SU-DHL-6 (cell line): ENCODE results near the gene PPP6R2.

ENCODE experiments used
- H2AFZ ChIP-seq: fragments of 200-600 bp; sonication (generic); 2 replicates; pipeline ENCODE4 v1.6.1; 2014; ENCODE audit warnings: low read depth, mild to moderate bottlenecking, moderate library complexity, mixed read lengths, antibody characterized with exemption, low read length; ENCODE audit not compliant: severe bottlenecking
- H3F3A ChIP-seq: fragments of 200-600 bp; shearing (Covaris generic); 2 replicates; pipeline ENCODE4 v1.6.0; 2016; ENCODE audit warnings: antibody characterized with exemption, mild to moderate bottlenecking; ENCODE audit not compliant: insufficient read depth
- H3K27ac ChIP-seq: fragments of 200-600 bp; sonication (generic); 2 replicates; pipeline ENCODE4 v1.5.1; 2016; ENCODE audit warnings: low read depth, mild to moderate bottlenecking, low read length, moderate library complexity, mixed read lengths
- H3K27me3 ChIP-seq: fragments of 200-600 bp; sonication (generic), shearing (Covaris generic); 2 replicates; pipeline ENCODE4 v1.6.0; 2014; ENCODE audit warnings: mild to moderate bottlenecking, low read length
- H3K36me3 ChIP-seq: fragments of 200-600 bp; sonication (generic); 2 replicates; pipeline ENCODE4 v1.6.1; 2014; ENCODE audit warnings: mild to moderate bottlenecking, low read length, mixed read lengths
- H3K4me2 ChIP-seq: fragments of 300-600, 200-600 bp; shearing (Covaris generic), sonication (generic); 2 replicates; pipeline ENCODE4 v1.6.0; 2014; ENCODE audit warnings: low read length, low read depth, mild to moderate bottlenecking; ENCODE audit not compliant: poor library complexity, severe bottlenecking
- H3K4me3 ChIP-seq: fragments of 200-600 bp; sonication (generic); 2 replicates; pipeline ENCODE4 v1.5.1; 2014; ENCODE audit warnings: antibody characterized with exemption, low read length, mild to moderate bottlenecking, mixed read lengths; ENCODE audit not compliant: insufficient read depth, poor library complexity, severe bottlenecking
- H3K79me2 ChIP-seq: fragments of 200-600 bp; sonication (generic); 2 replicates; pipeline ENCODE4 v1.6.1; 2014; ENCODE audit warnings: mild to moderate bottlenecking, low read length, moderate library complexity; ENCODE audit not compliant: insufficient read depth
- H3K9ac ChIP-seq: fragments of 200-600 bp; sonication (generic); 2 replicates; pipeline ENCODE4 v1.7.0; 2014; ENCODE audit warnings: mild to moderate bottlenecking, low read length
- H3K9me2 ChIP-seq: fragments of 200-600 bp; sonication (generic); replicated peaks from 2 replicates; pipeline ENCODE4 v1.6.1; 2014; ENCODE audit warnings: low read length; ENCODE audit not compliant: insufficient read depth
- H3K9me3 ChIP-seq: fragments of 200-600 bp; sonication (generic); 2 replicates; pipeline ENCODE4 v1.6.1; 2014; ENCODE audit warnings: low read length, mixed read lengths; ENCODE audit not compliant: insufficient read depth
- H4K20me1 ChIP-seq: fragments of 200-600 bp; sonication (generic); 2 replicates; pipeline ENCODE4 v1.6.1; 2014; ENCODE audit warnings: low read depth, mild to moderate bottlenecking, antibody characterized with exemption, low read length, moderate library complexity, mixed read lengths
- CTCF ChIP-seq: fragments of 200-600 bp; sonication (generic); IDR thresholded peaks from one replicate; pipeline ENCODE4 v1.5.1; 2017; ENCODE audit warnings: antibody characterized with exemption, mild to moderate bottlenecking, low read length, moderate library complexity; ENCODE audit not compliant: insufficient read depth, poor library complexity, severe bottlenecking
- EZH2phosphoT487 ChIP-seq: fragments of 200-600 bp; sonication (generic), shearing (Covaris generic); conservative IDR thresholded peaks from 2 replicates; pipeline ENCODE4 v1.6.1; 2018; ENCODE audit warnings: mild to moderate bottlenecking, antibody characterized with exemption, low read length, moderate library complexity, mixed read lengths

The PPP6R2 gene

GRCh38 chr22:50309601-50309991 lies 33.5 kb upstream of the PPP6R2 start:
- H3K9ac ChIP-seq = no peak overlapping the region
- H4K20me1 ChIP-seq = no peaks in the 10 kb centered on the region
- H3K4me2 ChIP-seq = no peak overlapping the region

GRCh38 chr22:50310031-50310722 lies 33.0 kb upstream of the PPP6R2 start:
- Histone ChIP-seq H3K9ac (no peak overlapping the region), H3K79me2 (no peaks in the 10 kb centered on the region)
- TF ChIP-seq EZH2phosphoT487 = no peak
- TF ChIP-seq CTCF = no peak

More at GRCh38 chr22:50309601-50309991, 33.5 kb upstream of the PPP6R2 start:
- Histone ChIP-seq H3F3A (peaks cover 22% of the 10 kb centered on the region; the same call in 1 of the 2 replicates), H3K9me3 (no peaks in the 10 kb centered on the region), H3K79me2 (no peaks in the 10 kb centered on the region), H3K9me2 (no peaks in the 10 kb centered on the region), H3K4me3 (no peak overlapping the region), H3K27me3 (no peaks in the 10 kb centered on the region), H3K27ac (no peak overlapping the region), H3K36me3 (no peaks in the 10 kb centered on the region), H2AFZ (no peak overlapping the region)
- TF ChIP-seq EZH2phosphoT487 (no peak), CTCF (no peak)

GRCh38 chr22:50310949-50311444 lies 32.1 kb upstream of the PPP6R2 start:
- no peaks in the 10 kb centered on the region for H3K9me2 ChIP-seq
- H3F3A ChIP-seq = peaks cover 17% of the 10 kb centered on the region
- H3K36me3 ChIP-seq = no peaks in the 10 kb centered on the region
- H3K9ac ChIP-seq = no peak overlapping the region
- H3K9me3 ChIP-seq = no peaks in the 10 kb centered on the region
- no peak overlapping the region for H3K27ac ChIP-seq
- H3K4me3 ChIP-seq = no peak overlapping the region
- H4K20me1 ChIP-seq = no peaks in the 10 kb centered on the region
- no peak overlapping the region for H2AFZ ChIP-seq
- no peaks in the 10 kb centered on the region for H3K79me2 ChIP-seq
- TF ChIP-seq CTCF (no peak), EZH2phosphoT487 (no peak)
- no peak overlapping the region for H3K4me2 ChIP-seq
- no peaks in the 10 kb centered on the region for H3K27me3 ChIP-seq

More at GRCh38 chr22:50310031-50310722, 33.0 kb upstream of the PPP6R2 start:
- Histone ChIP-seq H3F3A (peaks cover 20% of the 10 kb centered on the region), H2AFZ (no peak overlapping the region), H3K9me2 (no peaks in the 10 kb centered on the region), H3K4me3 (no peak overlapping the region), H3K27me3 (no peaks in the 10 kb centered on the region), H3K9me3 (no peaks in the 10 kb centered on the region), H4K20me1 (no peaks in the 10 kb centered on the region), H3K27ac (no peak overlapping the region), H3K4me2 (no peak overlapping the region), H3K36me3 (no peaks in the 10 kb centered on the region)
